Stimulated activated CD8-positive, alpha-beta memory T cell treated with anti-CD3 and anti-CD28 coated beads, Interleukin-7, amount 100 ng/mL, for 48 hours (primary cell): ENCODE data around the gene SSR1.

Experiments
- DNase-seq, 2 donors: peaks; one replicate each; pipeline ENCODE4 v3.0.0-alpha.2; 2020; ENCODE audit warnings: low read depth in 1 of 2; ENCODE audit errors: extremely low read depth in 1 of 2

Gene SSR1

DNA sequence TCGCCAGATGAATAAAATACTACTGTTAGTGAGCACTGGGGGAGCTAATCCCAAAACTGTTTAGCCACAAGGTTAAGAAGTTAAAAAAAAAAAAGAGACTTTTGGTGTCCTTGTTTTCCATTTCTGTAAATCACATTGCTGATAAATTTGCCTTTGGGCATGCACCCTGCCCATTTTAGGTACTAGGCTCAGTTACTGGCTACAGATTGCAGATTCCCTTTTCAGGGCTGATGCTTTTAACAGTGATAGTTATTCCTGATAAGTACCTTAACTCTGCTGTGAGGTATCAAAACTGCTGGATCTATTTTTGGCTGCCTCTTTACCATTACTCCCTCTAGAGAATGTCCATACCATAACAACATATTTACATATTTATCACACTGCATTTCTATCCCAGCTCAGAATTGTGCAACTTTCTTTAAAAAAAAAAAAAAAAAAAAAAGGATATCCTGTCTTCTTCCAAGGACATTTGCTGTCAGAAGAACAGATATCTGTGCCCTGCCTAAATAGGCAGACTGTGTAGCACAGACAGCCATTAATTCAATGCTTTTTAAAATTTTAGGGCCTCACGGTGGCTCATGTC, 94.5 kb downstream of the SSR1 start:
- no peak for DNase-seq
